ENCODE results near the gene PPIF.

- TF ChIP-seq, protein P1, sequence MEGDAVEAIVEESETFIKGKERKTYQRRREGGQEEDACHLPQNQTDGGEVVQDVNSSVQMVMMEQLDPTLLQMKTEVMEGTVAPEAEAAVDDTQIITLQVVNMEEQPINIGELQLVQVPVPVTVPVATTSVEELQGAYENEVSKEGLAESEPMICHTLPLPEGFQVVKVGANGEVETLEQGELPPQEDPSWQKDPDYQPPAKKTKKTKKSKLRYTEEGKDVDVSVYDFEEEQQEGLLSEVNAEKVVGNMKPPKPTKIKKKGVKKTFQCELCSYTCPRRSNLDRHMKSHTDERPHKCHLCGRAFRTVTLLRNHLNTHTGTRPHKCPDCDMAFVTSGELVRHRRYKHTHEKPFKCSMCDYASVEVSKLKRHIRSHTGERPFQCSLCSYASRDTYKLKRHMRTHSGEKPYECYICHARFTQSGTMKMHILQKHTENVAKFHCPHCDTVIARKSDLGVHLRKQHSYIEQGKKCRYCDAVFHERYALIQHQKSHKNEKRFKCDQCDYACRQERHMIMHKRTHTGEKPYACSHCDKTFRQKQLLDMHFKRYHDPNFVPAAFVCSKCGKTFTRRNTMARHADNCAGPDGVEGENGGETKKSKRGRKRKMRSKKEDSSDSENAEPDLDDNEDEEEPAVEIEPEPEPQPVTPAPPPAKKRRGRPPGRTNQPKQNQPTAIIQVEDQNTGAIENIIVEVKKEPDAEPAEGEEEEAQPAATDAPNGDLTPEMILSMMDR (IDR thresholded peaks at IDR 0.05; ENCODE audit: low read depth, low read length, poor library complexity, severe bottlenecking): no peak
- TF ChIP-seq EZH2phosphoT487 (IDR thresholded peaks at IDR 0.05; ENCODE audit: borderline replicate concordance, low read length): no peak
Observed at GRCh38 chr10:79398642-79399041, 51.4 kb downstream of the PPIF start.
